ENCODE measurements around the gene KRTAP4-5.
"Not testable (repeated sequence)": the region's sequence is repeated elsewhere in the genome, so short reads cannot be mapped to it uniquely, and the experiment has no call there.

The KRTAP4-5 gene

DNA sequence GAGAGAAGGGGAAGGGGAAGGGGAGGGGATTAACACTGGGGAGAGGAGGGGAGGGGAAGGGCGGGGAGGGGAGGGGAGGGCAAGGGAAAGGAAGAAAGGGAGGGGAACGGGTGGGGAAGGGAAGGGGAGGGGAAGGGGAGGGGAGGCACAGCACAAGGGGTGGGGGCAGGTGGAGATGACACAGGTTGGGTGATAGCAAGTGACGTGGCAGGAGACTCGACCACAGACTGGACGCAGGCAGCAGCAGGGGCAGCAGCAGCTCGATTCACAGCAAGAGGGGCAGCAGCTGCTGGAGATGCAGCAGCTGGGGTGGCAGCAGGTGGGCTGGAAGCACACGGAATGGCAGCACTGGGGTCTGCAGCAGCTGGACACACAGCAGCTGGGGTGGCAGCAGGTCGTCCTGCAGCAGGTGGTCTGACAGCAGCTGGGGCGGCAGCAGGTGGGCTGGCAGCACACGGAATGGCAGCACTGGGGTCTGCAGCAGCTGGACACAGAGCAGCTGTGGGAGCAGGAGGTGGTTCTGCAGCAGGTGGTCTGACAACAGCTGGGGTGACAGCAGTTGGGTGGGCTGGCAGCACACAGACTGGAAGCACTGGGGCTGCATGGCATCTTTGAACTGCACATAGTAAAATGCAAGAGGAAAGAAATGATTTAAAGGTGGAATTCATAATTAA is 47.9 kb downstream of the KRTAP4-5 start, which contains the start of gene KRTAP4-16:
Gene KRTAP4-16, minus strand, starts transcription at position 624 of the 674 bp plus-strand sequence. Its CDS starts 0 bp downstream, at position 624.
- Histone ChIP-seq H3K9ac (ENCODE audit: low read depth, low read length) (no peak within 1 kb of the TSS), H3K4me1 (ENCODE audit: control insufficient read depth, insufficient read depth, low read length) (no peaks in the 10 kb centered on the region)

DNA sequence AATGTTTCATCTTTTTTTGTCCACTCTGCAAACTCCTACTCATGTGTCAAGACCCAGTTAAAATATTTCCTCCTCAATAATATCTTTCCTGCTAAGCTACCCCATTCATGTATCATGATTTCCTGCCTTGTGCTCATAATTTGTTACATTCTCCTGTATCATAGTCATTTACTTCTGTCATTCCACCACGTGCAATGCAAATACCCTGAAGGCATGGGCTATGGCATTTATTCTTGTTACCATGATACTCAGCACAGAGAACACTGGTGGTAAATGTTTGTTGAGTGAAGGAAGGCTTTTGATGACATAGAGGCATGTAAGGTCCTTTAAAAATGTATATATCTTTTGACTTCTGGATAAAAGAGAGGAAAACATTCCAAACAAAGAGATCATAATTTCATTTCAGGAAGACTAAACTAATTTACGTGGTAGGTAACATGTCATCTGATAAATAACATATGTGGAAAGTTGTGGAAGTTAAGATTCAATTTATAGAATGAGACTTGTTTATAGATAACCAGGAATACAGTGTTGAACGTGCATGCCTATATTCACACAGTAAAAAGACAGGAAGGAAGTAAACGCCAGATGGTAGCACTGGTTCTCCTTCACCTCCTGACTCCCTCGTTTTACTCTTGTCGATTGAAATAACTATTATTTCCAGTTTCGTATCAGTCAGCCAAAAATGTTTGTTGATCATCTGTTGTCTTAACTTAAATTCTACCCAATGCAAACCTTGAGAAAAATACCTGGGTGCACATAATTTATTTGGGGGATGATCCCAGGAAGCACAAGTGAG is 49.7 kb downstream of the KRTAP4-5 start:
- not testable (repeated sequence) for H3K36me3 ChIP-seq (ENCODE audit: control insufficient read depth, insufficient read depth, low read length); H3K4me3 ChIP-seq (ENCODE audit: low read depth, low read length); H3K9me3 ChIP-seq (ENCODE audit: control insufficient read depth, insufficient read depth, low read length); H3K9ac ChIP-seq (ENCODE audit: low read depth, low read length); H3K27me3 ChIP-seq (ENCODE audit: control insufficient read depth, insufficient read depth, low read length); H3K4me1 ChIP-seq (ENCODE audit: control insufficient read depth, insufficient read depth, low read length)

More for the DNA sequence above, 47.9 kb downstream of the KRTAP4-5 start, which contains the start of gene KRTAP4-16:
- H3K9me3 ChIP-seq (ENCODE audit: control insufficient read depth, insufficient read depth, low read length), result no peaks in the 10 kb centered on the region
- H3K36me3 ChIP-seq (ENCODE audit: control insufficient read depth, insufficient read depth, low read length), result no peaks in the 10 kb centered on the region
- no peak within 1 kb of the TSS for H3K4me3 ChIP-seq (ENCODE audit: low read depth, low read length)
- H3K27me3 ChIP-seq (ENCODE audit: control insufficient read depth, insufficient read depth, low read length), result no peaks in the 10 kb centered on the region
